ENCODE data around the gene FEM1C. TPM values are rescaled to one million over a fixed set of nuclear protein-coding genes. Genes with fewer than 3 reads are reported as not detected.

Gene FEM1C
- total RNA-seq, 1 experiment from 2014 or later: 27.5 TPM

GRCh38 chr5:115571441-115571878 lies 26.9 kb upstream of the FEM1C start:
- Histone ChIP-seq H2AFZ (ENCODE audit: low read depth, low read length, poor library complexity, severe bottlenecking) (no peak overlapping the region), H3K4me1 (ENCODE audit: control insufficient read depth in 1 of 2, insufficient read depth in 2 of 2, low read length in 2 of 2) (peaks cover 0 to 32% of the 10 kb centered on the region in 2 experiments; a peak in 3 of 4 replicates), H3K27me3 (ENCODE audit: insufficient read depth, low read length) (no peaks in the 10 kb centered on the region), H3K79me2 (ENCODE audit: insufficient read depth, low read length) (no peaks in the 10 kb centered on the region), H3K9me3 (ENCODE audit: control insufficient read depth in 1 of 2, insufficient read depth in 1 of 2, low read depth in 1 of 2, low read length in 2 of 2) (no peaks in the 10 kb centered on the region), H4K20me1 (ENCODE audit: insufficient read depth) (no peaks in the 10 kb centered on the region), H3K36me3 (ENCODE audit: control insufficient read depth in 1 of 2, insufficient read depth in 2 of 2, low read length in 2 of 2) (no peaks in the 10 kb centered on the region), H3K9ac (ENCODE audit: low read length) (no peak overlapping the region), H3K4me3 (replicated peaks in 1 of 2; ENCODE audit: low read depth in 1 of 2, low read length in 2 of 2) (no peak overlapping the region), H3K27ac (ENCODE audit: low read depth, low read length) (no peak overlapping the region), H3K4me2 (ENCODE audit: low read length) (no peak overlapping the region), H3K9me2 (ENCODE audit: insufficient read depth) (no peaks in the 10 kb centered on the region)
- POLR2A ChIA-PET: no interaction called here
- no peak for DNase-seq (ENCODE audit: low read depth, low spot score)
- intact Hi-C loops (cut with micrococcal nuclease): loop anchor here (2.0 kb wide), 1 partner anchor 21 kb away; no protein-coding TSS in a partner anchor
- ATAC-seq: peak; percentile 39; the same call in 1 of the 2 replicates
- TF ChIP-seq CEBPB (IDR thresholded peaks at IDR 0.05; ENCODE audit: low read depth): no peak
- no peak for TF ChIP-seq YY1 (IDR thresholded peaks at IDR 0.05; ENCODE audit: extremely low read depth, insufficient replicate concordance, low read depth, low read length)
- TF ChIP-seq, protein P1, sequence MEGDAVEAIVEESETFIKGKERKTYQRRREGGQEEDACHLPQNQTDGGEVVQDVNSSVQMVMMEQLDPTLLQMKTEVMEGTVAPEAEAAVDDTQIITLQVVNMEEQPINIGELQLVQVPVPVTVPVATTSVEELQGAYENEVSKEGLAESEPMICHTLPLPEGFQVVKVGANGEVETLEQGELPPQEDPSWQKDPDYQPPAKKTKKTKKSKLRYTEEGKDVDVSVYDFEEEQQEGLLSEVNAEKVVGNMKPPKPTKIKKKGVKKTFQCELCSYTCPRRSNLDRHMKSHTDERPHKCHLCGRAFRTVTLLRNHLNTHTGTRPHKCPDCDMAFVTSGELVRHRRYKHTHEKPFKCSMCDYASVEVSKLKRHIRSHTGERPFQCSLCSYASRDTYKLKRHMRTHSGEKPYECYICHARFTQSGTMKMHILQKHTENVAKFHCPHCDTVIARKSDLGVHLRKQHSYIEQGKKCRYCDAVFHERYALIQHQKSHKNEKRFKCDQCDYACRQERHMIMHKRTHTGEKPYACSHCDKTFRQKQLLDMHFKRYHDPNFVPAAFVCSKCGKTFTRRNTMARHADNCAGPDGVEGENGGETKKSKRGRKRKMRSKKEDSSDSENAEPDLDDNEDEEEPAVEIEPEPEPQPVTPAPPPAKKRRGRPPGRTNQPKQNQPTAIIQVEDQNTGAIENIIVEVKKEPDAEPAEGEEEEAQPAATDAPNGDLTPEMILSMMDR (IDR thresholded peaks at IDR 0.05 in 2 of 3, conservative IDR thresholded peaks at IDR 0.05 in 1 of 3; ENCODE audit: borderline replicate concordance in 1 of 3, insufficient read depth in 1 of 3, low read depth in 2 of 3, low read length in 2 of 3): peak in 1 of 3 experiments; percentile 19; a peak in 1 of 6 replicates
- TF ChIP-seq EZH2phosphoT487 (IDR thresholded peaks at IDR 0.05; ENCODE audit: borderline replicate concordance): no peak
- no peak for TF ChIP-seq RAD21 (IDR thresholded peaks at IDR 0.05; ENCODE audit: low read depth)
- TF ChIP-seq EZH2 (IDR thresholded peaks at IDR 0.05): no peak
- TF ChIP-seq ZFX (IDR thresholded peaks at IDR 0.05): no peak
- TF ChIP-seq, protein P2, sequence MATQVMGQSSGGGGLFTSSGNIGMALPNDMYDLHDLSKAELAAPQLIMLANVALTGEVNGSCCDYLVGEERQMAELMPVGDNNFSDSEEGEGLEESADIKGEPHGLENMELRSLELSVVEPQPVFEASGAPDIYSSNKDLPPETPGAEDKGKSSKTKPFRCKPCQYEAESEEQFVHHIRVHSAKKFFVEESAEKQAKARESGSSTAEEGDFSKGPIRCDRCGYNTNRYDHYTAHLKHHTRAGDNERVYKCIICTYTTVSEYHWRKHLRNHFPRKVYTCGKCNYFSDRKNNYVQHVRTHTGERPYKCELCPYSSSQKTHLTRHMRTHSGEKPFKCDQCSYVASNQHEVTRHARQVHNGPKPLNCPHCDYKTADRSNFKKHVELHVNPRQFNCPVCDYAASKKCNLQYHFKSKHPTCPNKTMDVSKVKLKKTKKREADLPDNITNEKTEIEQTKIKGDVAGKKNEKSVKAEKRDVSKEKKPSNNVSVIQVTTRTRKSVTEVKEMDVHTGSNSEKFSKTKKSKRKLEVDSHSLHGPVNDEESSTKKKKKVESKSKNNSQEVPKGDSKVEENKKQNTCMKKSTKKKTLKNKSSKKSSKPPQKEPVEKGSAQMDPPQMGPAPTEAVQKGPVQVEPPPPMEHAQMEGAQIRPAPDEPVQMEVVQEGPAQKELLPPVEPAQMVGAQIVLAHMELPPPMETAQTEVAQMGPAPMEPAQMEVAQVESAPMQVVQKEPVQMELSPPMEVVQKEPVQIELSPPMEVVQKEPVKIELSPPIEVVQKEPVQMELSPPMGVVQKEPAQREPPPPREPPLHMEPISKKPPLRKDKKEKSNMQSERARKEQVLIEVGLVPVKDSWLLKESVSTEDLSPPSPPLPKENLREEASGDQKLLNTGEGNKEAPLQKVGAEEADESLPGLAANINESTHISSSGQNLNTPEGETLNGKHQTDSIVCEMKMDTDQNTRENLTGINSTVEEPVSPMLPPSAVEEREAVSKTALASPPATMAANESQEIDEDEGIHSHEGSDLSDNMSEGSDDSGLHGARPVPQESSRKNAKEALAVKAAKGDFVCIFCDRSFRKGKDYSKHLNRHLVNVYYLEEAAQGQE (IDR thresholded peaks at IDR 0.05; ENCODE audit: low read depth): no peak
- RAD21 ChIA-PET (ENCODE audit: low non-redundant PET in 1 of 2, low total read pairs in 2 of 2, uncharacterized antibody in 2 of 2, unreplicated experiment in 2 of 2): interaction anchor here in 1 of 2 experiments (0.8 kb wide), 1 partner anchor 194 kb away, joined by 3 read pairs; no protein-coding TSS in a partner anchor
- no TSS peak for BruUV-seq (replicated peaks)
- CTCF ChIA-PET: interaction anchor here (1.2 to 2.2 kb wide), 4 partner anchors 141 to 262 kb away, joined by 3 to 11 read pairs (median 4); no protein-coding TSS in a partner anchor

Data from HCT116 (cell line).